HG03521 (cell line): ENCODE results near the gene HCCS.

Experiments used
- ATAC-seq: cut with Tn5 transposase; IDR thresholded peaks from one replicate; pipeline ENCODE4 v1.9.1; 2021; ENCODE audit warnings: mild to moderate bottlenecking, moderate library complexity; ENCODE audit not compliant: unreplicated experiment

HCCS gene

DNA sequence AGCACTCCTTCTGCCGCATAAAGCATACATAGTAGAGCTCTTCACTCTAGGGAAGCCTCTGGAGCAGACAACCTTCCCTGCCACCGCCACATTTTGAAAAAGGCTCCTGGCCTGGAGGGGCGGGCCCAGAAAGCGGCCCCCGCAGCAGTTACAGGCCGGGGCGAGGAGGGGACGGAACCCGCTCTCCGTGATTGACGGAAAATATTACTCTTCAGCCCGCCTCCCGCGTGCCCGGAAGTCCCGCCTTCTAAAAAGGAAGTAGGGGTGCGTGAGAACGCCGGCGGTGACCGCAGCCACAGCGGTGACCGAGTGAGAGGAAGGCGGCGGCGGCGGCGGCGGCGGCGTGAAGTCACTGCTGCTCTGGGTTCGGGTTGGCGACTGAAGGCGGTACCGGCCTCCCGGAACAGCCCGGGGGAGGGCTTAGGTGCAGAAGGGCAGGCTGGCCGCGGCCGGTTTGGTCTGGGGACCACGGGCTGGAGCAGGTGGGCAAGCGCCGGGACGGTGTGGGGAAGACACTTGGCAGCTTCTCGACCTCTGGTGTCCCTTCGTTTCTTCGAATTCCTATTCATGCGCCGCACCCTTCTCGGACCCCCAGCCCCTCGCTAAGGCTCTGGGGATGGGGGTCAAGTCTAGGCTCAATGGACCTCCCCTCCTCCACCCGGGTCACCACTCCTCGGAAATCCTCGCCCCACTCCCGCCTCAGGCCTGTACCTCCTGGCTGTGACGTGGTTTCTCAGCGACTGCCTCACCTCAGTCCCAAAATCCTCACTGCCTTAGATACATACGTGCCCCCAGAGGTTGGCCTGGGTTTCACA, at the start of gene HCCS:
Gene HCCS, plus strand, starts transcription at position 296 of the 815 bp plus-strand sequence. CDS start 729 bp downstream, outside the sequence.
- peak; percentile 92 for ATAC-seq

DNA sequence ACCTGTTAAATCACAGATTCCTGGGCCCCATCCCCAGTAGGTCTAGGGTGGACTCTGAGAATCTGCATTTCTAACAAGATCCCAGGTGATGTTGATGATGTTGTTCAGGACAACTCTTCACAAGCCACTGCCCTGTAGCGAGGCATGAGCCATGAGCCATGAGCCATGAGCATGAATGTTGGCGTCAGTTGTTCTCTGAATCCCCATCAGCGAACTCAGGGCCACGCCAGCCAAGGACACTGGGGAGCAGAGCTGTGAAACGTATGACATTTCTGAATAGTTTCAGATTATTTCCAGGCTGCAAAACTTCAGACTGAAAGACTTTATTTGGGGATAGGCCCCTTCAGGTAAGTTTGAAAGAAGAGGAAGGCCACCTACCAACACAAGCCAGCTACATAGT, 46.9 kb upstream of the HCCS start:
- ATAC-seq: no peak

DNA sequence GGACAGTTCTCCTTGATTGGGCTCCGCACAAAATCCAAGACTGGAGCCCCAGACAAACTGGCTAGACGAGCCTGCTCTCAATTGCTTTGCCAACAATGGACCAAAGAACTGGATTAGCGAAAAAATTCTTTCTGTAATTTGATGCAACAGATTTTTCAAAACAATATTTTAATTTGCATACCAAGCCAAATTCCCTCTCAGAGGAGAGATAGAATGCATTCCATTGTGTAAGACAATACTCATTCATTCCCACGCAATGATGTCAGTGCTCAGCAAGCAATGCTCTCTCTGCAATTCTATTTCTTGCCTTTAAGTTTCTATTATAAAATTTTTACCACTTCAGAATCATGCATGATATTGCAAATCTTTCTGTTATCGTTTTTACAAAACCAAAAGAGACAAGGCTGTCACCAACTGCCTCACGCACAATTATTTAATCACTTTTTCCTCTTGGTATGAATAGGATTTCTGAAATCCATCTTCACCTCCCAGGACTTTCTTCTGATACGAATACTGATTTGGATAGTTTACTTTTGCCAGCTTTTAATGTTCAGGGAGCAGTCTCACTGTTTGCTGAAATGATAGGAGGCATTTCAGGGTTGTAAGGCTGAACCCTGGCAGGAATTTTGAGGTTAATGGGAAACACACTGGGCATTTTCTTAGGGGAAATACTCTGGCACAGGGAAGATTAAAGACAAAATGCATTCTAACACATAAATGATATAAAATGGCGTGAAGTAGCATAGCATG, 46.1 kb upstream of the HCCS start:
- no peak for ATAC-seq

DNA sequence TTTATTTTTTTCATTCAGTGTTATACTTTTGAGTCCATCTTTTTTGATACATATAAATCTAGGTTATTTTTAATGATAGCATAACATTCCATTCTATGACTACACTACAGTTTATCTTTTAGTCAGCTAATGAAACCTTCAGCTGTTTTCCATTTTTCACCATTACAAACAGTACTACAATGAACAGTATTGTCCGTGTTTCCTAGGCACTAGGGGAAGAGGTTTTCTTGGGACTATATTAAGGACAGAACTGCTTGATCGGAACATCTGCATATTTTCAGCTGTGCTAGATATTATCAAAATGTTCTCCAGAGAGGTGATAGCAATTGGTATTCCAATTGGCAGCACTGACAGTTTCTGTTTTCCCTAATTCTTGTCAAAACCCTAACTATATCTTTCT, 44.3 kb upstream of the HCCS start:
- no peak for ATAC-seq

DNA sequence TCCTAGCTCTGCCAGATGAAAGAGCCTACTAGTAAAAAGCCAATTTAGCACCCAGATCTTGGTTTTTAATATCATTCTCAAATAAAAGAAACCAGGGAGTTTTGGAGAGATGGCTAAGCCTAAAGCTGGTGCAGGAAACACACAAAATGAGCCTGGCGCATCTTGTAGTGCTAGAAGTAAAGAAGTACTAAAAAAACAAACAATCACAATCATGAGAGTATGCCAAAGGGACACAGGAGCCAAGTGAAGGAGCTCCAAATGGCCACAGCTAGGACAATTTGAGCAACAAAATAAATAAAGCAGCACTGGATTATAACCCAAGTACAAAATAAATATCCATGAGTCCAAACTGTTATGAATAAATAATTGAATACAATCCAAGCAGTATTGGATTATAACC, 37.8 kb upstream of the HCCS start:
- ATAC-seq: no peak

DNA sequence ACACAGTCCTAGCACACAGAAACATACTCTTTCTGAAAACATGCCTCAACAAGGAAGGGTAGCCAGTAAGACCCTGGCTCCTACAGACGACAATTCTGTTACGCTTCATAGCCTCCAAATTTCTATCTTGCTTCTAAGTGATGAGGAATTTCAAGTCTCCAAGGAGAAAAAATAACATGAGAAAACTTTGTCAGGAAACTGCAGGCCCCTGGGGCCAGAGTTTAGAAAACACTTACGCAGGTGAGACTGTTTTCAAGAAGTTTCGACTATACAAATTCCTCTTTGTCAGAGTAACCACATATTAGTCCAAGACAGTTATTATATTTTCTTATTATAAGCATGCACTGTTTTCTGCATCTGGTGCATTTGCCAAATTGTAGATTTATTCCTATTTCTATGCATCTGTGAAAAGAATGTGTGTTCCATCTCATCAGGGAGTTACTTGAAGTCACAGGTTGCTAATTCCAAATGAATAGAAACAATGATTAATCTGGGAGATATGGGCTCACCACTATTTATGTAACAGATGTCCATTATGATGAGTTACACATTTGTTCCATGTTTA, 30.3 kb upstream of the HCCS start:
- ATAC-seq: no peak

DNA sequence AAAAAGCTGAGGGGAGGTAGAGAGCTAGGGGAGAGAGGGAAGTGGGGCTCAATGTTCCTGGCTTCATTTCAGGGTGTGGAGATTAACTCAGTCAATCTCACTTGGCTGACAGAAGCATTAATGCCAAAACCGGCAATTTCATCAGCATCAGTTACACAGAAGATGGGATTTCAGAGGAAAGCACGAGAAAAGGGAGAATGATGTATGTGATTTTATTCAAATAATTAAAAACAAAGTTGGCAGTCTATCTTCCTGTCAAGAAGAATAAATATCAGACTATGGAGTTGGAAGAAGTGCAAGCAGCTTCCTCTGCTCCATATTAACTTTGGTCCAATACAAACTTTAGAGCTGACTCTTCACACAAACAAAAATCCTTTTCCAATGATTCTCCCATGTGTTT, 29.6 kb upstream of the HCCS start:
- no peak for ATAC-seq

DNA sequence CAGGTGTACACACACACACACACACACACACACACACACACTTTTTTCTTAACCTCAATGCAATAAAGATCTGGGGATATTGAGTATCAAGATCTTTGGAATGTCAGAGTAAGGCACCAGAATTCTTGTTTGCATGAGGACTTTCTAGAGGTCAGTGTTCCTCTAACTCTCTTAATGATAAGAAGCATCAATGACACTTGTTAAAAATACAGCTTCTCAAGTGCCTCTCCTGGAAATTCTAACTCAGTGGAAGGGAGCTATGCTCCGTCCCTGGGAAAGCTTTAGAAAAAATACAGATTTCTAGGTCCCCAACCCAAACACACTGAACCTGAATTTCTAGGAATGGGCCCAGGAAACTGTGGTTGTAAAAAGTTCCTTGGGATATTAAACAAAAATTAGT, 25.8 kb upstream of the HCCS start:
- no peak for ATAC-seq

DNA sequence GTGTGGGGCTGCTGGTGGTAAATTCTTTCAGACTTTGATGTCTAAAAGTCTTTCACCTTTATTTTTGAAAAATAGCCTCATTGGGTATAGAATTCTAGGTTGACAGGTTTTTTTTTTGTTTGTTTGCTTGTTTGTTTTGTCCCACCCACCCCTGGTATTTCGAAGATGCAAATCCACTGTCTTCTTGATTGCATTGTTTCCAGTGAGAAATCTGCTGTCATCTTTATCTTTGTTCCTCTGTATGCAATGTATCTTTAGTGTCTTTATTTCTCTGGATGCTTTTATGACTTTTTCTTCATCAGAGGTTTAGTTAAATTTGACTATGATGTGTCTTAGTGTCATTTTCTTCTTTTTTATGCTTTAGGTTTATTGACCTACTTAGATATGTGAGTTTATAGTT, 21.3 kb upstream of the HCCS start:
- ATAC-seq: no peak

DNA sequence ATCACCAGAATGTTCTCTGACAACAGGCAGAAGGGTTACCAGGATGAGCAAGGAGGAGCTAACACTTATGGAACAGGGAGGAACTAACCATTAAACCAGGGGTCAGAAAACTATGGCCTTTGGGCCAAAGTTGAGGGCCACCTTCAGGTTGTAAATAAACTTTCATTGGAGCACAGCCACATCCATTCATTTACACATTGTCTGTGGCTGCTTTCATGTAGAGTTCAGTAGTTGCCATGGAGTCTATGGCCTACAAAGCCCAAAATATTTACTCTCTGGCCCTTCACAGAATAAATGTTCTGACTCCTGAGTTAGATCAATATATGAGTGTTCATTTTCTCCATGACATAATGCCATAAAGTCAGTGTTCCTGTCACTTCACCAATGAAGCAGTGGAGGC, 13.2 kb upstream of the HCCS start:
- no peak for ATAC-seq

DNA sequence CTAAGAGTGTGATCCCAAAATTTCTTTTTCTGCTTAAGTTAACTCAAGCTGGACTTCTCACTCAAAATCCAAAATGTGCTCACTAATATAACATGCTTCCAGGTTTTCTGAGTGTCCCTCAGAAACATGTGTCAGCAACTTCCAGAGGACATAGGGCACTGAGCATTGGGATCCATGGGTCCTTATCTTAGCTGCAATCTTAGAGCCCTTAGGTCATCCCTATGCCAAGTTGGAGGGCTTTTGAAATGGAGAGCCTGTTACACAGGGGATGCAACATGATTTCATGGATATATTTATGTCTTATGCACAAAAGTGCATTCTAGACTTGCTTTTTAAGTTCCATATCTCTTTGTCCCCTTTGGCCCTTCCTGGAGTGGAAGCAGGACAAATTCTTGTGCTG, 11.7 kb upstream of the HCCS start:
- no peak for ATAC-seq

DNA sequence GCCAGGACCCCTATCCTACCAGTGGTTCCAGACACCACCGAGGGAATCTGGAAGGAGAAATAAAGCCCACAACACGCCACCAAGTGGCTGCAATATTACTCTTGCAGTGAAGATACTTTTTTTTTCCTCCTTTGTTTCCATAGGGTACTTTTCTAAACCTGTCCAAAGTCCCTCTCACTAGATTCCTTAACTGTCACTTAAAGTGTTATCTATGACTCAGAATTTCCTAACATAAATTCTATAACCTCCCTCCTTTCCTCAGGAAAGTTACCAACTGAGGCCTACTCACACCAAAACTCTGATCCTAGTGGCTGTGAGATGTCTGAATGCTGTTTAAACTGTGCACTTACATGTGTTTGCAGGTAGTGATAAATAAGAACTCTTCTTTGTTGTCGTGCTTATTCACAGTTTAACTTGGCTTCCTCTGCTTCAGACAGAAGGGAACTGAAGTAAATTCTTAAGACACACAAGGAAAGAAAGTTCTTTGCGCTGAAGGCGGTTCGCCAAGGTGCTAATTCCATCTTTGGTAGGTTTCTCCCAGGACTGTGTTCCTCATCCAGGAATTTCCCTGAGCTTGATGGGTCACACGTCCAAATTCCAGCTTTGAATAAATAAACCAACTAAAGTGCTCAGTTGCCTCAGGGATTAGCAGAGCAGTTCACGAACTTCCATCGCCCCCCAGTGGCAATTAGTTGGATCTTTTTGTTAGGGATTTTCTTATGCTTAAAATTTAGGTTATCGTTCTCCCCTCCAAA, 10.7 kb upstream of the HCCS start:
- no peak for ATAC-seq

DNA sequence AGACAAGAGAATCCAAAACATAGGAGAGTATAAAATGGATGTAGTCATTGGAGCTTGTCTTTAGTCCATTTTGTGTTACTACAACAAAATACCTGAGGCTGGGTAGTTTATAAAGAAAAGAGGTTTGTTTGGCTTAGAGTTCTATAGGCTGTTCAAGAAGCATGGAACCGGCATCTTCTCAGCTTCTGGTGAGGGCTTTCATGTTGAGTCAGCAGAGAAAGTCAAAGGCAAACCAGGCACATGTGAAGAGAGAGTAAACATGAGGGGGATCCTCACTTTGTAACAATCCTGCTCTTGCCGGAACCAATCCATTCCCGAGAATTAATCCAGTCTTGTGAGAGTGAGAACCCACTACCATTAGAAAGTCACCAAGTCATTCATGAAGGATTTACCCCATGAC, 8.1 kb upstream of the HCCS start:
- no peak for ATAC-seq

DNA sequence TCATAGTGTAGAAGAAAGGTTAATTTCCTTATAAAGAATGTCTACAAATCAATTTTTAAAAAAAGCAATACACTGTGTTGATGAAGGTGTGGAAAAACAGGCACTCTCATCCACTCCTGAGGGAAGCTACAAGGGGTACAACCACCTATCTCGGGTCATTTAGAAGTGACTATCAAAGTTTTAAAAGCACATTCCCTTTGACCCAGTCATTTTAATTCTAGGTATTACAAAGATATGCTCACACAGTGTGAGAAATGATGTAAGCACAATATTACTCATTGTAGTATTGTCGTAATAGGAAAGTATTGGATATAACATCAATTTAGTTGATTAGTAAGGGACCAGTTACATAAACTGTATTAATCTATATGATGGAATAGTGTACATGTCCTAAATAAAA, 7.4 kb upstream of the HCCS start:
- no peak for ATAC-seq

DNA sequence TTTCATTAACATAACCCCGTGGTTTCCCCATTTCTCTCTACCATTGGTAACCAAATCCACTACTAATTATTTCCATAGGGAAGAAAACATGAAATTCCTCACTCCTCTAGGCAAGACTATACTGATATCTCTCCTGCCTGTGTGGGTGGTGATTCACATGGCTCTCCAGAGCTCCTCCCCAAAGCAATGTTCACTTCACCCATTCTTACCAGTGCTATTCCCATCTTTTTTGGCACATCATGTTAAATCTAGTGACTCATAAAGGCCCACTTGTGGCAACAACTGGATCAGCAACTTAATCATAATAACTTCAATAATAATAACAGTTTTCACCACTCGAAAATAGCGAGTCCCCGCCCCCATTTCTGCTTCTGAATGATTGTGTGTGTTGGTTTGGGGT, 6.1 kb upstream of the HCCS start:
- ATAC-seq: no peak

DNA sequence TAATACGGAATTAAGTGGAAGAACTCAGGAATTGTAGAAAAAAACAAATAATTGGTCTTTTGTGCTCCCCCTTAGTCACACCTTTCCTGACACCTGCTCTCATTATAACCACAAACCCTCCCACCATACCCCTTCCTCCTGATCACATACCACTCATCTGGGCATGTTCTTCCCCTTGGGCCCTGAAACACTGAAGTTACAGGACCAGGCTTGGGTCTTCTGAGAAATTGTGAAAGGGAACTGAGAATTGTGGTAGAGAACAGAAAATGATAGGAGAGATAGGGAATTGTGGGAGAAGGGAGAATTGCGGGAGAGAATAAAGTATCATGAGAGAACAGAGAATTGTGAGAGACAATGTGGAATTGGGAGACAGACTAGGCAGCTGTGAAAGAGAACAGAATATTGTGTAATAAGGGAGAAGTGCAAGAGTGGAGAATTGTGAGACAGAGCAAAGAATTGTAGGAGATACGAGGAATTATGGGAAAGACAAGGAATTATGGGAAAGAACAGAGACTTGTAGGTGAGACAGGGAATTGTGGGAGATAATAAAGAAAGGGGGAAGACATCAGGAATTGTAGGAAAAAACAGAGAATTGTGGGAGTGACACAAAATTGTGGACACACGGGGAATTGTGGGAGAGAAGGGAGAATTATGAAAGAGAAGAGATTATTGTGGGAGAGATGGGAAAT, 2.7 kb upstream of the HCCS start:
- ATAC-seq: no peak

DNA sequence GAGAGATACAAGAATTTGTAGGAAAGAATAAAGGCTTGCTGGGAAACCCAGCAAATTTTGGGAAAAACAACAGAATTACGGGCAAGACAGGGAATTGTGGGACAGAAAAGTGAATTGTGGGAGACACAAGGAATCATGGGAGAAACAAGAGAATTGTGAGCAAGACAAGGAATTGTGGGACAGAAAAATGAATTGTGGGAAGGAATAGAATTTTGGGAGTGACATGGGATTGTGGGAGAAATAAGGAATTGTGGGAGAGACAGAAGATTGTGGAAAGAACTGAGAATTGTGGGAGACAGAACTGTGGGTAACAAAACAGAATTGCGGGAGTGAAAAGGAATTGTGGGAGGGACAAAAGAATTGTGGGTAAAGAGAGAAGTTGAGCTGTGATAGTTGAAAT, 1.2 kb upstream of the HCCS start:
- no peak for ATAC-seq

DNA sequence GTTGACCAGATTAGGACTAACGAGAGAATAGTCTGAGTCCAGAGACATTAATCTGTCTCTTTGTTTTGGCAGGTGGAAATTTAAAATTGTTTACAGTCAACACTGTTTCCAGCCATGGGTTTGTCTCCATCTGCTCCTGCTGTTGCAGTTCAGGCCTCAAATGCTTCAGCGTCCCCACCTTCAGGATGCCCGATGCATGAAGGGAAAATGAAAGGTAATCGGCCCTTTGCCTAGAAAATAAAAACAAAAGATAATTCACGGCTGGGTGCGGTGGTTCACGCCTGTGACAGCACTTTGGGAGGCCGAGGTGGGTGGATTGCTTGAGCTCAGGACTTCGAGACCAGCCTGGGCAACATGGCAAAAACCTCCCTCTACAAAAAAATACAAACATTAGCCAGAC, 815 bp downstream of the HCCS start:
- no peak for ATAC-seq

DNA sequence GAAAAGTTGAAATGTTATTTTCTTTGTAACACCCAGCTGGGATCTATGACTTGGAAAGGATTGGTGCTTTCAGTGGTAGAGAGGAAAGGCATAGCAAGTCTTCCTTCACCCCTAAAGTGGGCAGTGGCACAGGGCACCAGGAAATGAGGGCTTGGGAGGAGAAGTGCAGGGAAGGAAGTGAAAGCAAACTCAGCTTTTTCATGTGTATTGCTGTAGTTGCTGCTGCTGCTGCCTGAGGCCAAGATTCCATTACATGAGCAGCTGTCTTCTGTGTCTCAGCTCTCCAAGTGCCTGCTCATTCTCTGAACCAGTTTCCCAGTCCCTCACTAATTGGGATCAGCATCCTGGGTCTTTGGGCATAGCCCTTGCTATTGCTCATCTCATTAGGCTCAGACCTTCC, 2.6 kb downstream of the HCCS start:
- ATAC-seq: no peak

DNA sequence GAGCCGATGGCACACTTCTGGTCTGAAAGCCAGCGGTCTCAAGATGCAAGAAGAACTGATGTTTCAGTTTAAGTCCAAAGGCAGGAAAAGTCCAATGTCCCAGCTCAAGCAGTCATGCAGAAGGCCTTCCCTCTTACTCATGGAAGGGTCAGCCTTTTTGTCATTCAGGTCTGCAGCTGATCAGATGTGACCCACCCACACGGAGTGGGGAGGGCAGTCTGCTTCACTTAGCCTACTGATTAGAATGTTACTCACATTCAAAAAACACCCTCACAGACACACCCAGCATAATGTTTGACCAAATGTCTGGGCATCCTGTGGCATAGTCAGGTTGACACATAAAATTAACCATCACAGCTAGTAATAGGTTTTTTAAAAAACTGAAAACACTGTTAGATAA, 6.6 kb downstream of the HCCS start:
- ATAC-seq: no peak
